ES-I3 (cell line): ENCODE results near the gene TEAD1.
"Not testable (repeated sequence)": the region's sequence is repeated elsewhere in the genome, so short reads cannot be mapped to it uniquely, and the experiment has no call there.

Source experiments
- H3K36me3 ChIP-seq: 2 replicates; pipeline ENCODE4 v1.6.1; 2013; ENCODE audit warnings: mild to moderate bottlenecking, low read length, control low read depth, moderate library complexity; ENCODE audit not compliant: insufficient read depth
- H3K4me1 ChIP-seq: 2 replicates; pipeline ENCODE4 v1.6.1; 2013; ENCODE audit warnings: mild to moderate bottlenecking, control low read depth, low read length; ENCODE audit not compliant: insufficient read depth
- H3K9ac ChIP-seq: 2 replicates; pipeline ENCODE4 v1.6.1; 2013; ENCODE audit warnings: low read depth, mild to moderate bottlenecking, low read length, moderate library complexity
- H3K9me3 ChIP-seq: 2 replicates; pipeline ENCODE4 v1.6.1; 2013; ENCODE audit warnings: mild to moderate bottlenecking, low read length, moderate library complexity; ENCODE audit not compliant: control insufficient read depth, insufficient read depth

Gene TEAD1

DNA sequence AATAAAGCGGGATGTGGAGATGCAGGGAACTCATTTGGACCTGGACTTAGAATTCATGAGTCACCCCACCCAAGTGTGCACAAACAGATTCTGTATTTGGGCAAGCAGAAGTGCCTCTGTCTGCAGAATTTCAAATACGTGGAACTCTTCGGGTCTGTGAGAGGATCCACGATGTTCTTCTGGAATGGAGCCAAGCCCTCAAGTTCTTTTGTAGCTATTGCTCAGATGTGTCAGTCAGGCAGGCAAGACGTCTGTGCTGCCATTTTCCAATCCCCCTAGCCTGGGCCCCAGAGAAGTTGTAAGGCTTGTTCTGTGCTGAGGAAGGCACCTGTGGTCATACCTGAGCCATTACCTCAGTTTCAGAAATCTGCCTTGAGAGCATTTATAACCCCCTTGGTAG lies 202.1 kb downstream of the TEAD1 start:
- Histone ChIP-seq H3K9me3 (no peaks in the 10 kb centered on the region), H3K36me3 (no peaks in the 10 kb centered on the region; the same call in 1 of the 2 replicates), H3K9ac (no peak overlapping the region), H3K4me1 (no peaks in the 10 kb centered on the region)

DNA sequence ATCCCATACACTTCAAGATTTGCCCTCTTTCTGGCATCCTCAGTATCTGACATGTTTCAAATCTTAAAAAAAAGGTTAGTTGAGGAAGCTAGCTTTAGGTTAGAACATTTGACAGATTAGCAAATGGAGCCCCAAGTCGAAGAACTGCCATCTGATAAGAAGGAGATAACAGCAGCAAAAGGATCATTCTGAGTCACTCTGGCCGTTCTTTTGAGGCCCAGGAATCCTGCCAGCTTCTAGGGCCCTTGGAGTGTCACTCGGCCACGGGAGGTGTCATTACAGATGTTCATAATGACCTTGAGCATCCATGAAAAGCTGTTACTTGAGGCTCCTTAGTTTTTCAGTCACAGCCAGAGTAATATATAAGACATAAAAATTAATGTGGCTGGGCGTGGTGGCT lies 202.8 kb downstream of the TEAD1 start:
- Histone ChIP-seq H3K9ac (no peak overlapping the region), H3K9me3 (no peaks in the 10 kb centered on the region), H3K4me1 (no peaks in the 10 kb centered on the region), H3K36me3 (peaks cover 3% of the 10 kb centered on the region; the same call in 1 of the 2 replicates)

DNA sequence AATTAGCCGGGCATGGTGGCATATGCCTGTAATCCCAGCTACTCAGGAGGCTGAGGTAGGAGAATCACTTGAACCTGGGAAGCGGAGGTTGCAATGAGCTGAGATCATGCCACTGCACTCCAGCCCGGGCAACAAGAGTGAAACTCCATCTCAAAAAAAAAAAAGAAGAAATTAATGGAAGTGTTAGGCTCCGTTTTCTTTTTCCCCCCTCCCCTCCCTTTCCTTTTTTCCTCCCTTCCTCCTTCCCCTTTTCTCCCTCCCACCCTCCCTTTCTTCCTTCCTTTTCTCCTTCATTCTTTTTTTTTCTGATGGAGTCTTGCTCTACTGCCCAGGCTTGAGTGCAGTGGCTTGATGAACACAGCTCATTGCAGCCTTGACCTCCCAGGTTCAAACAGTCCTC lies 203.3 kb downstream of the TEAD1 start:
- not testable (repeated sequence) for H3K36me3 ChIP-seq, H3K4me1 ChIP-seq

DNA sequence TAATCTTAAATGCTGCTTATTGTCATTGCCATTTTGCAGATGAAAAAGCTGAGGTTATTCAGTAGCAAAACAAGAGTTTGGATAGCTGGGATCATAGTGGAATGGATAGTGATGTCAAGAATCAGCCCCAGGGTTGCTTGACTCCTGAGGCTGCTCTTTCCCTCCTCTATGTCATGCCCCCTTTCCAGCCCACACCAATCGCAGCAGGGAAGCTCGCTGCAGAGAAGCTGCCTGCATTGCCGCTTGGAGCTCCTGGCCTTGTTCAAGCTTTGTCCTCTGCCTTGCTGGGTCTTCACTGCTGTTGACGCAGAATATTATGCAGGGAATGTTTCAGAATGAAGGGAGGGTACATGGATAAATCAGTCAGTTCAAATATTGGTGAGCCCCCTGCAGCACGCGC lies 206.1 kb downstream of the TEAD1 start:
- H3K36me3 ChIP-seq, result peaks cover 15% of the 10 kb centered on the region
- no peaks in the 10 kb centered on the region for H3K4me1 ChIP-seq
- H3K9me3 ChIP-seq, result no peaks in the 10 kb centered on the region
- H3K9ac ChIP-seq, result no peak overlapping the region

More for the DNA sequence above, 203.3 kb downstream of the TEAD1 start:
- not testable (repeated sequence) for H3K9me3 ChIP-seq, H3K9ac ChIP-seq

DNA sequence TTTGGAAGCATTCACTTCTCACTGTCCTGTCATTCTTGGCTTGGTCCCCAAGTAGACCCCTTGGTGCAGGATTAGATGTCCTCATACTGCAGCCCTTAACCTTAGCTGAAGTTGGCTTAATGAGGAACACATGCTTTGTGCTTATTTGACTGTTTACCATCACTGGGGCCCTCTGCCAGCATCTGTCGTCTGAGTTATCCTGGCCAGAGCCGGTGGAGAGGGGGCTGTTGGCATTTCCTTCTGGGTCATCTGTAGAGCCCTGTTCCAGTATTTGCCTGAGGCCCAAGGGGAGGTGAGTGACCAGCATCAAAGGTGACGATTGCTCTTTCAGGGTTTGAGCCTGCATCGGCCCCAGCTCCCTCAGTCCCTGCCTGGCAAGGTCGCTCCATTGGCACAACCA lies 208.4 kb downstream of the TEAD1 start:
- H3K4me1 ChIP-seq, result no peaks in the 10 kb centered on the region
- no peak overlapping the region for H3K9ac ChIP-seq
- H3K36me3 ChIP-seq, result peaks cover 15% of the 10 kb centered on the region
- H3K9me3 ChIP-seq, result no peaks in the 10 kb centered on the region

DNA sequence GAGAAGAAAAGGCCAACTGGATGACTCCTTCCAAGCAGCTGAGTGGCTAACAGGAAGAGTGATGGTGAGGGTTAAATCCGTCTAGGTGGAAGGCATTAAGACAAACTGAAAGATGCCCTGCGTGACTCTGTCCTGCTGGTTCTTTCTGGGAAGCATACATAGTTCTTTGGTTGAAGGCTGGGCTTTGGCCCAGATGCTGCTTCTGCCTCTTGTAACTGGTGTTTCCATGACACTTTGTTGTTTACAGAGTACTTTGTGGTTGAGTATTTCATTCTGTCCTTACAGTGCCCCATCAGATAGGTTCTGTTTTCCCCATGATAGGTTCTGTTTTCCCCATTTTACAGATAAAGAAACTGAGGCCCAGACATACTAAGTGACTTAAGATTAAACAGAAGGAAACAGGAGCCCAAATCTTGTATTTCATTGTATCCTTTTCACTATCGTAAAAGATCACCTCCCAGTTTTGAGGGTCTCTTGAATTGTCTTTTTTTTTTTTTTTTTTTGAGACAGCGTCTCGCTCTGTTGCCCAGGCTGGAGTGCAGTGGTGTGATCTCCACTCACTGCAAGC lies 210.6 kb downstream of the TEAD1 start:
- H3K4me1 ChIP-seq, result no peaks in the 10 kb centered on the region
- no peaks in the 10 kb centered on the region for H3K9me3 ChIP-seq
- peaks cover 15% of the 10 kb centered on the region for H3K36me3 ChIP-seq
- no peak overlapping the region for H3K9ac ChIP-seq

DNA sequence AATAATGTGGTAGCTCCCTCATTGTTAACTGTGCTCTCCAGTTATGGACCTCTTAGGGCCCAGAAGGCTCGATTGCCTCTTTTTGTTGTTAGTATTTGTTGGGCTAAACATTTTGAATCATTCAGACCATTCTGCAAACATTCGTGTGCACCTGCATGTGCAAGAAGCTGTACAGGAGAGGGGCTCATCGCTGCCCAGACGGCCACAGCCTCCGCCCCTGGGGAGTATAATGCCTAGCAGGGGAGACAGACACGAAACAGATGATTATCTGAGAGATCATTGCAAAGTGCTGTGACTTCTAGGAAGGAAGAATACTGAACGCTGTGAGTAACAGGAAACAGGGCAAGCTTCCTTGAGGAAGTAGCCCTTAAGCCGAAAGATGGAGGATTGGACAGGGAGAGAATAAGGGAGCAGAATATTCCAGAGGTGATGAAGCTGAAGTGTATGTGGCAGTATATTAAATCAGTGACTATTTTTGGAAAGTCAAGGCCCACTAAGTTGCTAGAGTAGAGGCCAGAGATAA lies 211.6 kb downstream of the TEAD1 start:
- H3K36me3 ChIP-seq, result peaks cover 15% of the 10 kb centered on the region
- no peaks in the 10 kb centered on the region for H3K4me1 ChIP-seq
- H3K9ac ChIP-seq, result no peak overlapping the region
- no peaks in the 10 kb centered on the region for H3K9me3 ChIP-seq

DNA sequence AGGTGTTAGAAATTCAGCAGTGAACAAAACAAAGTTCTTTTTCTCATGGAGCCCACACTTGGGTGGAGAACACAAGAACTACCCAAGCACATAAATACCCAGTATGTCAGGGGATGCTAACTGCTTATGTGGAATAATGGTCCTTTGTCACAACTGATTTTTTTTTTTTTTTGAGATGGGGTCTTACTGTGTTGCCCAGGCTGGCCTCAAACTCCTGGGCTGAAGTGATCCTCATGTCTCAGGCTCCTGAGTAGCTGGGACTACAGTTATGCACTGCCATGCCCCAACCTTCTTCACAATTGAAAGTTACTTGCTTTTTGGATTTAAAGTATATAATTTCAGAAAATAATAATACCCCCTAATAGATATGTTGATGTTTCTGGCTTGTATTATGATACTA lies 212.3 kb downstream of the TEAD1 start:
- Histone ChIP-seq H3K9me3 (no peaks in the 10 kb centered on the region), H3K9ac (no peak overlapping the region), H3K4me1 (no peaks in the 10 kb centered on the region), H3K36me3 (peaks cover 15% of the 10 kb centered on the region)

DNA sequence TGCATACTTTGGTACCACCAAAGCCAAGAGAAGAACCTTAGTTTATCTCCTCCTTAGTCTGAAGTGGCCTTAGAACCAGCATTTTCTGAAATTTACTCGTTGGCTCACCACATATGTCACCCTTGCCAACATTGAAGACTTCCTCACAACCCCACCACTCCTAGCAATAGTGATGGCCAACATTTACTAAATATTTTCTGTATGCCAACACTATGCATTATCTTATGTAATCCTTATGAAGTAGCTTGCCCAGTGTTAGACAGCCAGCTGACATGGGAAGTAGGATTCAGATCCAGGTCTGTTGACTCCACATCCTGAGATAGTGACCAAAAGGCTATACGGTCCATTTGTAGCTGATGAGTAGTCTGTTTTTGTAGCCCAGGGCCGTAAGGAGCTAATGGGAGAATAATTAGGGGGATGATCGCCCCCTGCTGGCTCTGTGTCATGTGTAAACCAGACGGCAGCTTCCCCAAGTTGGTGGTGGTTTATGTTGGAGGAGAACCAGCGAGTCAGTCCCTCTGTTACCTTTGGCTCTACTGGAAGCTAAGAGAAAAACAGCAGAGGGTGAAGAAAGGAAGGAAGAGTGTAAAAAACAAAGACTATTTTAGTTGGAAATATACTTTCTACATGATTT lies 214.4 kb downstream of the TEAD1 start:
- Histone ChIP-seq H3K9me3 (no peaks in the 10 kb centered on the region), H3K9ac (no peak overlapping the region), H3K36me3 (no peaks in the 10 kb centered on the region; the same call in none of the 2 replicates), H3K4me1 (peaks cover 8% of the 10 kb centered on the region)

DNA sequence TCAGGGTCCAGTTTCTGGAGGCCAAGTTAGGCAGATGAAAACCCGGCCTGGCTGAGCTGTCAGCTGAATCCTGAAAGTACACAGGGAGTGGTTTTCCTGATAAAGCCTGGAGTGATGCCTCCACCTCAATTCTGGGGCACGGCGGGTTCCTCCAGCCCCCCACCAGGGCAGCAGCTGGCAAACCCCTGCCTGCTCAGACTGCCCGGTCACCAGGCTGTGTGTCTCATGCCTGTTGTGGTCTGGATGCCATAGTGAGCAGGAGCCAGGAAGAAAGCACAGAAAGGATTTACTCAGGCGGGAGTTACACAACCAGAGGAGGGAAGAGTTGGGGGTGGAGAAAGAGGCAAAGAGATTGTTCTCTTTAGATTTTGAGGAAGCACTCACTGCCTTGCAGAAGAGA lies 215.0 kb downstream of the TEAD1 start:
- no peaks in the 10 kb centered on the region; the same call in none of the 2 replicates for H3K36me3 ChIP-seq
- H3K9ac ChIP-seq, result no peak overlapping the region
- peaks cover 11% of the 10 kb centered on the region for H3K4me1 ChIP-seq
- H3K9me3 ChIP-seq, result no peaks in the 10 kb centered on the region

DNA sequence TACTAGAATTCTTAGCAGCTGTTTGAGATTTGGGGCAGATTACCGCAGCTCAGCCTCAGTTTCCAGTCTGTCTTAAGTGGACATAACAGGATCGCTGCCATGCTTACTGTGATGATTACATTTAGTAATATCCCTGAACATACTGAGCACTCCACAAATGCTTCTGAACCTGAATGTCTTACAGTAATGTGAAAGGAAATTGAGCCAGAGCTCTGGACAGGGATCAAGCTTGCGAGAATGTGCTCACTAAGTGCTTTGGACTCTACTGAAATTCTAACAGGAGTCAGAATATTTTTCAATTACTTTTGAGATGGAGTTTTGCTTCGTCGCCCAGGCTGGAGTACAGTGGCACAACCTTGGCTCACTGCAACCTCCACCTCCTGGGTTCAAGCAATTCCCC lies 216.3 kb downstream of the TEAD1 start:
- no peaks in the 10 kb centered on the region for H3K9me3 ChIP-seq
- no peaks in the 10 kb centered on the region; the same call in 1 of the 2 replicates for H3K36me3 ChIP-seq
- H3K9ac ChIP-seq, result no peak overlapping the region
- H3K4me1 ChIP-seq, result peaks cover 11% of the 10 kb centered on the region

DNA sequence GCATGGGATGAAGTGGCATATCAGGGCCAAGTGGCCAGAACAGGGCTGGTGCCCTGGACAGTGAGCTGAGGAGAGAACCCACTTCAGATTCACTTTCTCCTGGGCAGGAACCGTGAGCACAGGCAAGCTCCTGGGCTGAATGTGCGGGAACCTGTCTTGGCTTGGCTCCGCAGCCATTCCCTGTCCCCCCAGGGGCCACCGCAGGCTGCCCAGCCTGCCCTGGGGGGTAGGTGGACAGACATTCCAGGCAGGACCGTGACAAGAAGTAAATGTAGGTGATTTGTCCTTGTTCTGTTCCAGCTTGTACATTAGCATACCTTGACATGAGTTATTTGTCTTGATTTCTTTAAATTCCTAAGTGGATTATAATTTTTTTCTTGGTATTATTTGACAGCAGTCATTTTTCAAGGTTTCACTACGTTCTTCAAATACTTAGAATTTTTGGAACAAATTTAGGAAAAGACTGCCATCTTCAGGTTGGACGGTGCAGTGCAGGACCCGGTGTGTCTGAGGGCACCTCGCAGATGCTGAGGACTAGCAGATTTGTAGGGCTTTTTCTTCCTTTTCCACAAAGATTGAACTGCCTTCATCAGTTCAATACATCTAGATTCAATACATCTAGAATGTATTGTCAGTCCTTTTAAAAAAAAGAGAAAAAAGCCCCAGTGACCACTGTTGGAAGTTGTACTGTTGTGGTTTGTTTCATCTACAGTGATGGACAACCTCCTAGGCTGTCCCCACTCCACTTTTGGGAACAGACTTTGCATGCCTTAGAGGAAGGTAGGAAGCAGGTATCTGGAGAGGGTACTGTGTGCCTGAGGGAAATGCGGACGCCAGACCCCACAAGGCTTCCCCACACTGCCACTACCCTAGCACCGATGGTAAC lies 219.8 kb downstream of the TEAD1 start:
- Histone ChIP-seq H3K9me3 (no peaks in the 10 kb centered on the region), H3K36me3 (no peaks in the 10 kb centered on the region; the same call in 1 of the 2 replicates), H3K4me1 (peaks cover 11% of the 10 kb centered on the region), H3K9ac (no peak overlapping the region)

DNA sequence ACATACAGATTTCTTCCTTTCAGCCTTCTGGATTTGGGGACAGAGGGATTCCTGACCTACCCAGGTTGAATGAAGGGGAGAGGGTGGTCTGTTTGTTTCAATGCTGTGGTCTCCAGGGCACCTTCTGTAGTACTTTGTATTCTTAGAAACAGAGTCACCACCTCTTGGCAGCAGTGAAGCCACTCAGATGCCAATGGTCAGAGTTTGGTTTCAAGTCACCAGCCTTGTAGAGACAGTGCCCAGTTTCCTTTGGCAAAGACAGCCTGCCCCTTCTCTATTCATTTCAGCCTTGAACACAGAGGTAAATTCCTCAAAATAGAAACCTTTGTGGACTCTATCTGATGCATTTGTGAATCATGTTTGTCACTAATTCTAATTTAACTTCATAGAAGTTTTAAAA lies 223.2 kb downstream of the TEAD1 start:
- Histone ChIP-seq H3K4me1 (peaks cover 11% of the 10 kb centered on the region), H3K36me3 (no peaks in the 10 kb centered on the region; the same call in 1 of the 2 replicates), H3K9me3 (no peaks in the 10 kb centered on the region), H3K9ac (no peak overlapping the region)

DNA sequence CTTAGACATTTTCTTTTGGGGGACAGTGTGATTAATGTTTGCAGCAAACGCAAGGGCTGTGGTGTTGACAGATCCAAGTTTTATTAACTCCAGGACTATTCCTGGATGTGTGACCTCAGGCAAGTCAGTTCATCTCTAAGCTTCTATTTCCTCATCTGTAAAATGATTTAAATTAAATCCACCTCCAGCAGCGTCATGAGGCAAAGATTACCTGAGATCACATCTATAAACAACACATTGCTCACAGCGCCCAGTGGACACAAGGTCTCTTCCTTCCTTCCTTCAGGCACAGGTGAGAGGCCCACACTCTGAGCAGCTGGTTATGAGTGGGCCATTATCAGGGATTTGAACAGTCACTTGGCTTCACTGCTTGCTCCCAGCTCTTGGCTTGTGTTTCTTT lies 223.6 kb downstream of the TEAD1 start:
- Histone ChIP-seq H3K36me3 (no peaks in the 10 kb centered on the region; the same call in 1 of the 2 replicates), H3K4me1 (peaks cover 10% of the 10 kb centered on the region), H3K9ac (no peak overlapping the region), H3K9me3 (no peaks in the 10 kb centered on the region)
